ENCODE measurements around the gene ARL16. TPM values are rescaled to one million over a fixed set of nuclear protein-coding genes. Genes with fewer than 3 reads are reported as not detected.

ARL16 gene
- total RNA-seq, 6 experiments from 2014 or later: 39.4 to 50.5 (median 46.7) TPM

GRCh38 chr17:81660441-81660840, 23.2 kb downstream of the ARL16 start:
- no peak overlapping the region for H3K4me3 Mint-ChIP-seq
- H3K9me3 Mint-ChIP-seq: no peaks in the 10 kb centered on the region
- DNase-seq: no peak
- H3K27ac Mint-ChIP-seq: no peak overlapping the region
- no peaks in the 10 kb centered on the region; the same call in 1 of the 2 replicates for H3K36me3 Mint-ChIP-seq (ENCODE audit: low read depth)
- peaks cover 2% of the 10 kb centered on the region for H3K27me3 Mint-ChIP-seq (ENCODE audit: insufficient read depth)
- no peaks in the 10 kb centered on the region; the same call in 1 of the 2 replicates for H3K4me1 Mint-ChIP-seq (ENCODE audit: low read depth)
- TF ChIP-seq CTCF (IDR thresholded peaks at IDR 0.05): no peak

- Mint-ChIP-seq H3K27me3 (ENCODE audit: insufficient read depth) (peaks cover 2% of the 10 kb centered on the region), H3K4me3 (no peak overlapping the region), H3K4me1 (ENCODE audit: low read depth) (no peaks in the 10 kb centered on the region), H3K27ac (no peak overlapping the region), H3K36me3 (ENCODE audit: low read depth) (no peaks in the 10 kb centered on the region), H3K9me3 (no peaks in the 10 kb centered on the region)
- DNase-seq: no peak
- no peak for TF ChIP-seq CTCF (IDR thresholded peaks at IDR 0.05)
Observed at GRCh38 chr17:81659038-81659437, 24.6 kb downstream of the ARL16 start.

GRCh38 chr17:81656835-81657234, 26.8 kb downstream of the ARL16 start:
- Mint-ChIP-seq H3K4me3 (no peak overlapping the region), H3K36me3 (ENCODE audit: low read depth) (no peaks in the 10 kb centered on the region), H3K9me3 (no peaks in the 10 kb centered on the region), H3K27me3 (ENCODE audit: insufficient read depth) (peaks cover 3% of the 10 kb centered on the region; the same call in 1 of the 2 replicates), H3K4me1 (ENCODE audit: low read depth) (peaks cover 2% of the 10 kb centered on the region), H3K27ac (no peak overlapping the region)
- DNase-seq: no peak
- TF ChIP-seq CTCF (IDR thresholded peaks at IDR 0.05): no peak

GRCh38 chr17:81656118-81656743, 27.4 kb downstream of the ARL16 start, which contains the start of gene PDE6G:
PDE6G (minus strand) TSS chr17:81656542; CDS start chr17:81653305, 3,237 bp downstream.
- Mint-ChIP-seq H3K27ac (no peak within 1 kb of the TSS), H3K4me1 (ENCODE audit: low read depth) (peaks cover 8% of the 10 kb centered on the region), H3K4me3 (no peak within 1 kb of the TSS), H3K9me3 (no peaks in the 10 kb centered on the region), H3K36me3 (ENCODE audit: low read depth) (no peaks in the 10 kb centered on the region), H3K27me3 (ENCODE audit: insufficient read depth) (peaks cover 3% of the 10 kb centered on the region; the same call in 1 of the 2 replicates)
- DNase-seq: no peak
- no peak for TF ChIP-seq CTCF (IDR thresholded peaks at IDR 0.05)

GRCh38 chr17:81655378-81656117, 28.0 kb downstream of the ARL16 start:
- Mint-ChIP-seq H3K9me3 (no peaks in the 10 kb centered on the region), H3K27ac (no peak overlapping the region), H3K36me3 (ENCODE audit: low read depth) (no peaks in the 10 kb centered on the region), H3K4me1 (ENCODE audit: low read depth) (peaks cover 9% of the 10 kb centered on the region), H3K27me3 (ENCODE audit: insufficient read depth) (peaks cover 1% of the 10 kb centered on the region; the same call in 1 of the 2 replicates), H3K4me3 (no peak overlapping the region)
- no peak for TF ChIP-seq CTCF (IDR thresholded peaks at IDR 0.05)
- DNase-seq: no peak

Measured in HFFc6 (cell line).